Measurements from ENCODE around the gene PPIA. TPM values are rescaled to one million over a fixed set of nuclear protein-coding genes. Genes with fewer than 3 reads are reported as not detected.

Gene PPIA
- 1,000 to 10,000 TPM; 2,212 to 2,296 TPM for total RNA-seq

GRCh38 chr7:44796504-44797328 lies at the start of gene PPIA:
Gene PPIA (plus strand): TSS chr7:44796681. CDS start chr7:44796725, 44 bp downstream.

DNA sequence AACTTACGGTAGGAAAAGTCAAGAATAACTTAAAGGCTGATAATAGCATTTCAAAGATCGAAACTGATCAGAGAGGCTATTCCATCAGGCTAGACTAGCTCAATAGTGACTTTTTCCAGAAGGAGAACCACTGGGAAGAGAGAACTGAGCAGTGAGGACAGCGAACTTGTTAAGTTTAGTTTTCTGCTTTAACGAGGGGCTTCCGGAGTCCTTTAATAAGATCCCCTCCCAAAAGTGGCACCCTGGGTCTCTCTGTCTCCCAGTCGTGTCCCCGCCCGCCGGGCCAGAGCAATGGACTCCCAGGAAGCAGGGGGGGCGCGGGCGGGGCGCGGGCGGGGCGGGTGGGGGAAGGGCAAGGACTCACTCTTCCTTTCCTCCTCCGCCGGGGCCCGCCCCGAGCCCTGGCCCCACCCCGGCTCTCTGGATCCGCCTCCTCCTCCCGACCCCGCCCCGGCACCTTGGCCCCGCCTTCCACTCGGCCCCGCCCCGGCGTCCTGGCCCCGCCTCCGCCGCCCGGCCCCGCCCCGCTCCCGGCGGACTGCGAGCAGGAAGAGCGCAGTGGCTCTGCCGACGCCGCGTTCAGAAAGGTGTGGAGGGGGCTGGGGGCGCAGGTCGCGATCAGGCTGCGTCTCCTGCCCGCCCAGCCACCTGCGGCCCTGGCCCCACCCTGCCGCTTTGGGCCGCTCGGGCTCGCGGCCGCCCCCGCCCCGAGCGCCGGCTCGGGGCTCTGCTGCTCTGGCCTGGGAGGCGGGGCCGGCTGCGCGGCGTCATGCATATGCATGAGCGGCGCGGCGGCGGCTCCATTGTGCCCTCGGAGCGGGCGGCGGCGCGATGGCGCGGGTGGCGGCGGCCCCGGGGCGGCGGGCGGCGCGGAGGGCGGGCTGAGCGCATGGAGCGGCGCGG lies 48.2 kb upstream of the PPIA start, which contains the start of gene ZMIZ2:
Gene ZMIZ2, plus strand, starts transcription at position 803 of the 903 bp plus-strand sequence. CDS start 7,403 bp downstream, outside the sequence.

DNA sequence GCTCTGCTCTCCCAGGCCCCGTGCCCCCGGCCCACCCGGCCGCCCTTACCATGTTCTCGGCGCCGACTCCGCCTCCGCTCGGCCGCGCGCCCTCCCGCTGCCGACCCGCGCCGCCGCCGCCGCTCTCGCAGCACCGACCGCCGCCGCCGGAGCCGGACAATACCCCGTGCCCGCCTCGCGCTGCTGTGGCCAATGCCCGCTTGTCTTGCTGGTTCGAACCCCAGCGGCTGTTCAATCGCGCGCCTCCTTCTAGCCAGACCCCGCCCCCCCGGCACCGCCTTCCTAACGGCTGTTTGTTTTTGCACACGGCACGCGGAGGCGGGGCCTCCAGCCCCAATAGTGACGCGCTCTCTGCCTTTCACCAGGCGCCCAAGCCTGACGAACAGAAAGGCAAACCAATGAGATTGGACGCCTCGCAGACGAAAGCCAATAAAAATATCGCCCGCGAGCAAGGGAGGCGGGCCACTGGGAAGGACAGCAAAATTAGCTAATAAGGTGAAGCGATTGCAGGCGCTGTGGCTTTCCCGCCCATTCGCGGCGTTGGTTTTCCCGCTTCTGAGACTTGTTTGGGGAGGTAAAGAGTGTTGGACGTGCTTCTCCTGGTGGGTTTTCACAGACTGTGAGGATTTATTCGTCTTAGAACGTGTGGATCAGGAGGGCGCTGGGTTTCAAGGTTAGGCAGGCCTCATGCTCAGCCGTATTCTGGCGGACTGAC lies 51.6 kb downstream of the PPIA start, which contains the start of gene H2AZ2:
Gene H2AZ2, minus strand, starts transcription at position 168 of the 715 bp plus-strand sequence. Its CDS starts 116 bp downstream, at position 52.

Other genes starting within 250 kb of the PPIA start
- 10 to 100 TPM; 73.9 to 74.7 TPM for gene DDX56, start 222.8 kb upstream of the PPIA start, total RNA-seq
- gene TMED4, start 214.4 kb upstream of the PPIA start, total RNA-seq: 10 to 100 TPM; 70.7 to 73.4 TPM
- gene OGDH, start 190.1 kb upstream of the PPIA start, total RNA-seq: 100 to 1,000 TPM in 1 of 2 experiments, 10 to 100 TPM in 1; 98.8 to 110 TPM
- gene ZMIZ2, start 47.8 kb upstream of the PPIA start, total RNA-seq: 100 to 1,000 TPM in 1 of 2 experiments, 10 to 100 TPM in 1; 98.4 to 108 TPM
- 100 to 1,000 TPM; 340 to 341 TPM for gene H2AZ2, start 51.4 kb downstream of the PPIA start, total RNA-seq
- gene PURB, start 88.8 kb downstream of the PPIA start, total RNA-seq: 10 to 100 TPM; 22.9 to 24.2 TPM
- gene MYO1G, start 182.3 kb downstream of the PPIA start, total RNA-seq: 100 to 1,000 TPM; 371 to 382 TPM
- 100 to 1,000 TPM; 118 to 125 TPM for gene CCM2, start 203.5 kb downstream of the PPIA start, total RNA-seq